C1 segment of cervical spinal cord (tissue), 14 donors: ENCODE results near the gene METAP2.

ENCODE experiments used
- DNase-seq, 14 donors: peaks; one replicate each; lab custom pipeline; 2025; lab: John Stamatoyannopoulos, UW

Gene METAP2

GRCh38 chr12:95548539-95549391, 74.8 kb downstream of the METAP2 start:
- peak in 12 of 14 donors; percentile 6 to 62 (median 22) for DNase-seq

DNA sequence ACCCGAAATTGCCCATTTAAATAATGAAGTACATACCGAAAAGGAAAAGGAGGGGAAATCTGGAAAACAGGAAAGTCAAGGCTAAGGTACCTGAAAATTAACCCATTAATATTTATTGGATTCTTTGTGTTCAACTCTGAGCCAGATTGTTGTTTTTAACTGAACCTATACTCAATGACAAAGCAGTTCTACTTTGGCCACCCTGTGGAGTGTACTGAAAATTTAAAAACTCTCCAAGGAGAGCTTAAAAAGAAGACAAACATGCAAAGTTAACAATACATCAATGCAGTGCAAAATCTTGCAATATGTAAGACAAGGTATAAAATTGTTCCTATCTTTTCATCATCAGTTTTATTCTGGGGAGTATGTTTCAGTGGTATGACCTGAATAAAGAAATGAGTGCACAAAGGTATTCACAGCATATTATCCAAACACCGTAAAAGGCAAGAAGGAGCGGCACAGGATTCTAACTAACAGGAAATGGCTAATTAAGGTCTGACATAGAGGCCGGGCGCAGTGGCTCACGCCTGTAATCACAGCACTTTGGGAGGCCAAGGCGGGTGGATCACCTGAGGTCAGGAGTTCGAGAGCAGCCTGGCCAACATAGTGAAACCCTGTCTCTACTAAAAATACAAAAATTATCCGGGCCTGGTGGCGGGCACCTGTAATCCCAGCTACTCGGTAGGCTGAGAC, 75.6 kb downstream of the METAP2 start:
- no peak for DNase-seq

DNA sequence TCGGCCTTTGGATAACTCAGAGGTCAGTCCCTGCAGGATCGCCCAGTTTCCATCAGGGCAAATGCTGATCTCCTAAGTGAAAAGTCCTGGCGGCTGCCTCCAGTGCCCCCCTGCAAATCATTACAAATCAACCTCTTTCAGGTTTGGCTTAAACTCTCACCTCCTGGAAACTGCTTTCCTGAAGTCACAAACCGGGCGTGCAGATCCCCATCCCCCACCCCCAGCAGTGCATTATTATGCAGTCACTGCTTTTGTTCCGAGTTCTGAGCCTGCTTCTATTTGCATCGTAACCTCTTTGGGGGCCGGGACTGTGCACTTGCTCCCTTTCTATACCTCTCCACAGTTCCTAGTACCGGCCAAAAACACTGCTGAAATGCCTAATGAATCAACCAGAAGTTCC, 77.4 kb downstream of the METAP2 start, which contains the start of gene USP44:
Gene USP44, minus strand, starts transcription at position 172 of the 400 bp plus-strand sequence. CDS start 17,220 bp downstream, outside the sequence.
- no peak for DNase-seq

- DNase-seq: no peak
Observed at GRCh38 chr12:95551913-95552516, 78.1 kb downstream of the METAP2 start.

DNA sequence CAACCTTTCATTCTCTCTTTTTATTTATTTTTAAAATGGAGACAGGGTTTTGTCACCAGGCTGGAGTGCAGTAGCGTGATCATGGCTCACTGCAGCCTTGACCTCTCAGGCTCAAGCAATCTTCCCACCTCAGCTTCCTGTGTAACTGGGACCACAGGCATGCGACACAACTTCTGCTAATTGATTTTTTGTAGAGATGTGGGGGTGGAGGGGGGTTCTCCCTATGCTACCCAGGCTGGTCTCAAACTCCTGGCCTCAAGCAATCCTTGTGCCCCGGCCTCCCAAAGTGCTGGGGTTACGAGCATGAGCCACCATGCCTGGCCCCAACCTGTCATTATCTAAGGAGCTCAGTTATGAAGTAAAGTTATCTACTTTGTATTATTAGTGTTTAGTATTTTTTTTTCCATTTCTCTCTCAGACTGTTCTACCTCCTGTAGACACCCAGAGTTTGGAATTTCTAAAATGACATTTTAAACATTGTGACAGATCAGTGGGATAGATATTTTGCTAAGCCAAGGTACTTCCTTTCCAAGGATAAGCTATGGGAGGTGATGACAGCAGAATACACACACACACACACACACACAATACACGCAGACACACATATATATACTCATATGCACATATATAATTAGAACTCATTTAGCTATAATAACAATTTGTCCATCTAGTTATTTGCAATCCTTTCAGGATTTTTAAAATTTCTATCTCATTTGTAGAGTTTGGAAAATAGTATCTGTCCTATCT, 79.4 kb downstream of the METAP2 start:
- no peak for DNase-seq

GRCh38 chr12:95554532-95555071, 80.7 kb downstream of the METAP2 start:
- DNase-seq: no peak

- no peak for DNase-seq
Observed at GRCh38 chr12:95557625-95558024, 83.7 kb downstream of the METAP2 start.
